Germinal center (tissue), 1 donor: ENCODE data around the gene NINJ1.

Experiments used
- DNase-seq: peaks from one replicate; pipeline ENCODE4 v3.0.0; 2012; ENCODE audit warnings: mixed read lengths, low spot score

The NINJ1 gene

DNA sequence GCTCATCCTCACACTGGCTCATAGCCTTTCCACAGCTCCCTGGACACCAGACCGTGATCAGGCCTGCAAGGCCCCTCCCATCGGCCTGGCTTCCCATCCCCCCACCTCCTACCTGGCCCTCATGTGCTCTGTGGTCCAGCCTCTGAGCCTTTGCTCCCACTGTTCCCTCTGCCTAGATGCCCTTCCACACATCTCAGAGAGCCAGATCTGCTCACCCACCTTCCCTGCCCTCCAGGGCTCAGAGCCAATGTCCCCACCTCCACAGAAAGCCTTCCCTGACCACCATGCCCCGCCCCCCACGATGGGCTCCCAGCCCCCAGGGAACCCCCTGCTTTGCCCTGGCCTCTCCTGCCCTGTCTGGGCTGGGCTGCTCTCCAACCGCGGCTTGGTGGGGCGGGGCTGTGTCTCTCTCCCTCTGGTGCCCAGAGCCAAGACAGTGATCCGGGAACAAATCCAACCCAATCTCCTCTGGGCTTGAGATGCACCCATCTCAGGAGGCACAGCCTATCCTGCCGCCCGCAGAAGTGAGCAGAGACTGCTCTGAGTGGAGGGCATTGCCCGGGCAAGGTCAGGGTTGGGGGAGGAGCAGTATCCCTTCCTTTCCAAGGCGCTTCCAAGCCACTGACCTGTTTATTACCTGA lies 1.6 kb downstream of the NINJ1 start:
- DNase-seq, result no peak

DNA sequence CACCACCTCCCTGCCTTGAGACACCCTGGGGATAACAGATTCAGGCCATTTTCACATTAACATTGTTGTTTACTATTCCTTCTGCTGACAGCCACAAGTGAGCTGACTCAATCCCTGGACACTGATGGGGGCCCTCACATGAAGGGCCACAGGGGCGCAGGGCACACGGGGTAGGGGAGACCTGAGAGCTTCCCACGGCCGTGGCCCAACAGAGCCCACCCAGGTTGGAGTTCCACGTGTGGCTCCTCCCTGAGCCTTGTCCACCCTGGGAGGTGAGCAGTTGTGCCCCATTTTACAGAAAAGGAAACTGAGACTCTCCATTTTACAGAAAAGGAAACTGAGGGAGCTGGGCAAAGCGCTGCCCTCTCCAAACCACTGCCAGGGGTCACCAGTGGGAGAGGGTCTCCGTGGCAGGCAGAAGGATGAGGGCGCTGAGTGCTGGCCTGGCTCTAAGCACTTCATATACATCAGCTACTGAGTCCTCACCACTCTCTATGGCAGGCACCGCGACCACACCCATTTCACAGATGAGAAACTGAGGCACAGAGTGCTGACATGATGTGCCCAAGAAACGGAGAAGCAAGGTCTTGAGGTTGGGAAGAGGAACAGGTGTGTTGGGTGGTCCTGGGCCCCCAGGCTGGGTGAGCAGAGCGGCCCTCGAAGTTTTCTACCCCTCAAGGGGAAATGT lies 2.3 kb downstream of the NINJ1 start:
- DNase-seq, result no peak

DNA sequence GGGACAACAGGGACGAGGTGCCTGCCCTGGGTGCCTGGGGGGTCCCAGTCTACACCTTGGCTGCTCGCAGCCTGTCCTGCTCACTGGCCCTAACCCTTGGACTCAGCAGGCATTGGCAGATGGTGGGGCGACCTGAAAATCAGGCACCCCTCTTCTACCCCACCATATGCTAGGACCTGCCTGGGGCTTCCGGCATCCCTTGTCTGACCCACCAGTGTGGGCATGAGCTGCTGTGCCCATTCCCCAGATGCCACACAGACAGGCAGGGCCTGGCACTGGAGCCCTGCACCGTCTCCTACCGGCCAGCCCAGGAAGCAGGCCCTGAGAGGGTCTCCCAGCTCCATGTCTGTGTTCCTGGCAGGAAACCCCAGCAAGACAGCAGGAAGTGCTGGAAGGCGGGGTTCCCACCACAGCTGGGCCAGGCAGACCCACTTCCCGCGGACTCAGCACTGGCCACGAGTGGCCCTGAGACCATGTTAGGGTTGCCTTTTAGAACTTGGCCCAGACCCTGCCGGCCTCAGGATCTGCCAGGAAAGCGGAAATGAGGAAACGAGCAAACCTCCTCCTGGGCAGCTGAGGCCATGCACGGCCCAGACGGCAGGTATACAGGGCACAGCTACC lies 3.1 kb downstream of the NINJ1 start:
- no peak for DNase-seq

DNA sequence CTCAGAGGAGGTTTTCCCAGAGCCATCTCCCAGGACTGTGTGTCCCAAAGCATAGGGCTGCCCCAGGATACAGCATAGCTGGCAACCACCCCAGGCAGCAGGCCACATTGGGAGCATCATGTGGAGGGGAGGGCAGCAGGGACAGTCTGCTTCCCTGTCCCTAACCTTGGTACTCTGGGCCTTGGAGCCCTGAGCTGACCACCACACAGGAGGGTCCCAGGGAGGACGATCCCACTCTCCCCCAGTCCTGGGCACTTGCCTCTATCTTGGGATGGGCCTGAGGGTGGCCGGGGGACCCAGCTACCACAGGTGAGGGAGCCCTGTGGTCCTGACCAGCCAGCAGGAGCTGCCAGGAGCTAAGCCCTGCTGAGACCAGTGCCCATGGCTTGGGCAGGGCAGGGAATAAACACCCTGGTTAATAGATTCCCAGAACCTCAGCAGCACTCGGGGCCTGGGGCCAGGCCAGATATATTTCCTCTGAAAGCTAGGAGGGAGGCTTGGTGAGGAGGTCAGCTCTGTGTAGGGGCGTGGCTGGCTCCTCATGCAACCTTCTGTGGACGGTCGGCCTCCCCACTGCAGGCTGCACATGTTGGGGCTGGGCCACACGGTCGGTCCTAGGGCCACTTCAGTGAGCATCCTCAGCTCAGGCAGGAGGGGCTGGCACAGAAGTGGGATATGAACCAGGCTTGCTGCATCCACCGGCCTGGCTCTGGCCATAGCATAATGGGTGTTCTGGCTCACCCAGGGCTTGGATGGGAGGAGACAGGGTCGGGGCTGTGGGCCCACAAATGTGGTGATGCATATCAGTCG lies 4.2 kb downstream of the NINJ1 start:
- no peak for DNase-seq

GRCh38 chr9:93129286-93129685 lies 4.8 kb downstream of the NINJ1 start:
- no peak for DNase-seq

- DNase-seq, result no peak
Measured at GRCh38 chr9:93128715-93129224, 5.3 kb downstream of the NINJ1 start.

- no peak for DNase-seq
Measured at GRCh38 chr9:93128011-93128714, 5.9 kb downstream of the NINJ1 start.

- no peak for DNase-seq
Measured at GRCh38 chr9:93127395-93127911, 6.6 kb downstream of the NINJ1 start.

GRCh38 chr9:93126825-93127368 lies 7.2 kb downstream of the NINJ1 start:
- DNase-seq, result no peak

GRCh38 chr9:93126151-93126781 lies 7.8 kb downstream of the NINJ1 start:
- no peak for DNase-seq

DNA sequence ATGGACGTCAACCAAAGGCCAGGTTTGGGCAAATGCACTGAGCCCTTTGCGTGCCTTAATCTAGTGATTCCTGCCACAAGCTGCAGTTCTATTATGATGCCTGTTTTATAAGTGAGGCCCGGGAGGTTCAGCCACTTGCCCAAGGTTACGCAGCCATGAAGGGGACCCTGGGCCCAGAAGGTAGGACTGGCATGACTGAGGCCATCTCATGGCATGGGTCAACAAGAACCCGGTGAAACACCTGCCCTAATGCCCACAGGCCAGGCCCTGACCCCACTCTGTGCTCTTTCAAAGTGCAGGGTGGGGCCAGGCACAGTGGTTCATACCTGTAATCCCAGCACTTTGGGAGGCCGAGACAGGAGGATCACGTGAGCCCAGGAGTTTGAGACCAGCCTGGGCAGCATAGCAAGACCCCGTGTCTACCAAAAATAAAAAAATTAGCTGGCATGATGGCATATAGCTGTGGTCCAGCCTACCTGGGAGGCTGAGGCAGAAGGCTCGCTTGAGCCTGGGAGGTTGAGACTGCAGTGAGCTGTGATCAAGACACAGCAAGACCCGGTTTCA lies 8.6 kb downstream of the NINJ1 start:
- no peak for DNase-seq

DNA sequence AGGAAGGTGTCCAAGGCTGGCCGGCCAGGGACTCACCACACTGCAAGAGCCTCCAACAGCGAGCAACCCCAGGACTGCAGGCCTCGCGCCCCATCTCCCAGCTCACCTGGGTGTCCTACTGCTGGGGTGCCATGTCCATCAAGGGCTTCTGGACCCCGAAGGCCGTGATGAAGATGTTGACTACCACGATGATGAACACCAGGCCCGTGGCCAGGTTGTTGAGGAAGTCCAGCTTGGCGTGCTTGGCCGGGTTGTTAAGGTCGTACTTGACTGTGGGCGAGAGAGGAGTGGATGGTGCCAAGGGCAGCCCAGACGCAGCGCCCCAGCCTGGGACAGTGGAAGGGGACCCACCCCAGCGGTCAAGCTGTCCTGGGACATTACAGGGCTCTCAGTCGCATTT lies 9.3 kb downstream of the NINJ1 start:
- no peak for DNase-seq

- DNase-seq, result no peak
Measured at GRCh38 chr9:93123561-93124283, 10.3 kb downstream of the NINJ1 start.

DNA sequence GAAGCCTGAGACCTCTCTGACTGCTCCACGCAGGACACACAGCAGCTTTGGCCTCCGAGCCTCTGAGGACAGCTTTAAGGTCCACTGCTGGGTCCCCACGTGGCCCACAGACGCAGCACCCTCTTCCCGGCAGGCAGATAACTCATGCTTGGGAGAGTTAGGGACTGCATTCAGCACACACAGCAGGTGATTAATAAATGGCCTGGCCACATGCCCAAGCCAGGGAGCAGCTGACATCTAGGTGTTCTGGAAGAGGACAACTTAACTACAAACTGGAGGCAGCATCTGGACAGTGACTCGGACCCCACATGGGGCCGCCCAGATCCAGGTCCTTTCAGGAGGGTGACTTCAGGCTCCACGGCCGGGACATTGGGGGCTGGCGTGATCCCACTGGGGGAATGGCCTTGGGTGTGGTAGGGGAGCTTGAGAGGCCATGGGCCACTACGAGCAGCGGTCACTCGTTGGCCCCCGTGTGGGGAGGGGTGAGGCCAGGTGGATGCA lies 11.3 kb downstream of the NINJ1 start:
- no peak for DNase-seq

- no peak for DNase-seq
Measured at GRCh38 chr9:93121316-93122241, 12.5 kb downstream of the NINJ1 start.

- DNase-seq, result no peak
Measured at GRCh38 chr9:93120846-93121315, 13.2 kb downstream of the NINJ1 start.

GRCh38 chr9:93119953-93120845 lies 13.9 kb downstream of the NINJ1 start:
- peak; percentile 79 for DNase-seq

DNA sequence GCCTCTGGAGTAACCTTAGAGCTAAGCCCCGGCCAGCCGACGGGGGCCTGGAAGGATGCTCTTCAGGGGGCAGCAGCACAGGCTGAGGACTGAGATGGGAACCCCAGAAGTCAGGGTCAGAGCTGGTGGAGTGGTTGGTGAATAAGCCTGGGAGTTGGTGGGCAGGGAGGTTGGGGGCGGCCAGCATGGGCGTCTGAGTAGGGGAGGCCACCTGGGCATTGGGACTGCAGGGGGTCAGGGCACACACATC lies 14.4 kb downstream of the NINJ1 start:
- no peak for DNase-seq
